HK-2 (cell line): ENCODE data around the gene SLC5A3.

Experiments
- DNase-seq: peaks from one replicate; pipeline ENCODE4 v3.0.0-alpha.2; 2018; ENCODE audit not compliant: unreplicated experiment

The SLC5A3 gene

DNA sequence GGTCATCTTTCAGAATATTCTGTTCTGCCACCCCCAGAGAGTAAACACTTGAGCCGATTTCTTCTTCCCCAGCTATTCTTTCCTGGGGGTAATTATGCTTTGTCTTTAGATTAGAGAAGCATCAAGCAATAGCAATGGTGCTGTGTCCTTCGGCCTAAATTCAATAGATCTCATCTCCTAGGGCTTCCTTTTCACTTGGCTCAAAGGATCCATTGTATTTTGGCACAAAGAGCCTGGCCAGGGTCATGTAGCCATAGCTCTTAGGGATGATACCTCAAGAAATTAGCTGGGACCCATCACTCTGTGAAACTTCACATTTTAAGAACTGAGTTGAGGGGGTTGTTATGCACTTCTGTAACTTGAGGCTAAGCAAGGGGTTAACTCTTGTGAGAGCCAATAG lies 27.0 kb downstream of the SLC5A3 start:
- DNase-seq: no peak

DNA sequence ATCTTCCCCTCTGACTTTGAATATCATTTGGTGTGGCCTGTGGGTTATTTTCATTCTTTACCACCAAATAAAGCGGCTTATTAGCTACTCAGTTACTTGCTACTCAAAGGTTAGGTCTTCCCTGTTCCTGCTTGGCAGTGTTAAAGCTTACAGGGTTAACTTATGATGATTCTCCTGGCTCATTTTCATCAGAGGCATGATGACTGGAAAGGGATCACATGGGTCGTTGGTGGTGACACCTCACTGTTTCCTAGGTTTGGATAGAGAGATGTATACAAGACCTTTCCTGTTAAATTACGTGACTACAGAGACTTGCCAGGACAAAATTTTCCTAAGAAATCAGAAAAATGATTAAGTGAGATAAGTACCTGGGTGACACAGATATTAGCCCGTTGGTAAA lies 27.4 kb downstream of the SLC5A3 start:
- DNase-seq: no peak

DNA sequence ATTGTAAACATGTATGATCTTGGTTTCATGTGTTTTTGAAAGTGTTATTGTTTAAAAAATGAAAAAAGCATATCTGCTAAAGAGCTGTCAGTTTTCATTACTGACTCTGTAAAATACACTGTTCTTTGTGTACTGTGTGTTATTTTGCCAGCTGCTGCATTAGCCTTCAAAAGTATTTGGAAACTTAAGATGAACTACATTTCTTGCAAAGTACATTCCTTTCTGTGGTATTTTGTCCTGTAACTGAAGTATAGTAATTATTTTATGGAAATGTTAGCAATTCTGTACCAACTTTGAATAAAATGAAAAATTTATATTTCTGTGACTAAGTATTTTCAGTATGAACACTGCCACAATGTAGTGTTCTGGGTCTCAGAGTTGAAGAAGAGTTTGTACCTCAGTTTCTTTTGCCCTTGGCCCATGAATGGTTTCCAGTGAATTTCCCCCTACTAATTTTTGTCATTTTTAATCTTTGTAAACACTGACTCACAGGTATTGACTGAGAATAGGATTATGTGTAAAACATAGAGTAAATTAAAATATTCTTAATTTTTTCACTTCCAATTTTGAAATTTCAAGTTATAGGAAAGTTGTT lies 32.7 kb downstream of the SLC5A3 start:
- no peak for DNase-seq

DNA sequence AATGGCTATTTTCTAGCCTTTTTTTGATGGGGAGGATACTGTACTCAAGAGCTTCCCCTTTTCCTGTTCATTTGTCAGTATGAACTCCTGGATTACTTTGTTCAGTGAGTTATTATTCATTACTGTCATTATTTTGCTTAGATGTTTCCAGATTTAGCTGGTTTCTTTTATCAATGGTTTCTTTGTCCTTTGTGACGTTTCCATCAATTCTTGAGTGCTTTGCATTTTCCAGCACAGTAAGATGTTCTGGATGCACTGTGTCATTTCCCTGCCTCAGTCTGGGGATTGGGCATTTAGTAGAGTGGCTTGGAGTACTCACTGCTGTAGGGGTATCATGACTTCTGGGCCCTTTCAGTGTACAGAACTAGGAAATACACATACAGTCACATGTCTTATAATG lies 34.2 kb downstream of the SLC5A3 start:
- no peak for DNase-seq

DNA sequence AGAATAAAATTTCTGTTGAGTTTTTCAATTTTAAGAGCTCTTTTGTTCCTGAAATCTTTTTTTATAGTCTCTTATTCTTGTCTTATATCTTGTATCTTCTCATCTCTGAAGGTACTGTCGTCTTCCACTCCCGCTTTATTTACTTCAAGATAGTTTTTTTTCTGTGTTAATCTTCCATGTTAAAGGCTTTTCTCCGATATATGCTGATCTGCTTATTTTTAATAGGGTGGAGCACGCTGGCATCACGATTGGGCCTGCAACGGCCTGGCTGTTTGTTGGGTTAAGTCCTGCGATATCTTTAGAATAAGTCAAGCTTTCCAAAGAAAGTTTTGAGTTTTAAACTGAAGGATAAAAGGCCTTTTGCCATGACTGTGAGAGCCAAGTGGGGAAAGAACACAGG lies 35.7 kb downstream of the SLC5A3 start:
- no peak for DNase-seq

DNA sequence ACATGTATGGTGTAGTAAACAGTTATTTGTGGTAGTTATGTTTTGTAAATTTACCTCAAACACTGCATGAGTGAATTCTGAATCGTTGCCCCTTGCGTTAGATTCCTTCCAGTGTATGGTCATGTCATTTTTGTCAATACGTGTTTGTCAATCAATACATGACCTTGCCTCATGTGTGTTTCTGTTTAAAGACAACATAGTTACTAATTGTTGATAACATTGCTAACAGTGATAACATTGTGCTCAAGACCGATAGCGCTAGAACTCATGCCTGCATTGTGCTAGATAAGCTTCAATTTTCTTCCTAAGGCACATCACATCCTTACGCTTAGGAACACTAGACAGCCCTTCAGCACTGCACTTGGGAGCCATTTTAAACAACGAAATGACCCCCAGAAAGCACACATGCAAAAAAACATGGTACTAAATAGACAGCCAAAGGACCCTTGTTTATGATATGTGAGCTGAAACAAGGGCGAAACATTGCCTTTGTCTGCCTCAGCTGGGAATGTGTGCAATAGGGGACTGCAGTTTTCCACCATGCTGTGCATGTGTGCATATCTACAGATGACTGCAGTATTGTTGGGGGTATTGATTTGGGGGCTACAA lies 37.3 kb downstream of the SLC5A3 start:
- DNase-seq: no peak

DNA sequence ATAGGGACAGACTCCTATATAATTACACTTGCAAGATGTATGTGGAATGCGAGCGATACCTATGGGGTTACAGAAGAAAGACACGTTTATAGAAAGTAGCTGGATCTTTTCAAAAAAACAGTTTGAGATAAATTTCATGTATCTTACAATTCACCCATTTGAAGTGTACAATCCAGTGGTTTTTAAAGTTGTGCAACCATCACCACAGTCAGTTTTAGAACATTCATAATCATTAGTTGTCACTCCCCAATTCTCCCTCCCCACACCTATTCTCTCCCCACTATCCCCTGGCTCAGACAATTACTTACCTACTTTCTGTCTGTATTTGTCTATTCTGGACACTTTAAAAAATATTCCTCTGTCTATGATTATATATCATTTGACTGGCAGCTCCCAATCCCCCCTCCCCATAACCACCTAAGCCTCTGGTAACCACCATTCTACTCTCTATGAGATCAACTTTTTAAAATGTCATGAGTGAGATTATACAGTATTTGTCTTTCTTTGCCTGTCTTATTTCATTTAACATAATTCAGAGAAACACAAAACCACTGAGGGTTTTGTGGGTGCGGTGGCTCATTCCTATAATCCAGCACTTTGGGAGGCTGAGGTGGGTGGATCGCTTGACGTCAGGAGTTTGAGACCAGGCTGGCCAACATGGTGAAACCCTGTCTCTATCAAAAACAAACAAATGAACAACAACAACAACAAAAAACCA lies 39.1 kb downstream of the SLC5A3 start:
- DNase-seq: no peak

DNA sequence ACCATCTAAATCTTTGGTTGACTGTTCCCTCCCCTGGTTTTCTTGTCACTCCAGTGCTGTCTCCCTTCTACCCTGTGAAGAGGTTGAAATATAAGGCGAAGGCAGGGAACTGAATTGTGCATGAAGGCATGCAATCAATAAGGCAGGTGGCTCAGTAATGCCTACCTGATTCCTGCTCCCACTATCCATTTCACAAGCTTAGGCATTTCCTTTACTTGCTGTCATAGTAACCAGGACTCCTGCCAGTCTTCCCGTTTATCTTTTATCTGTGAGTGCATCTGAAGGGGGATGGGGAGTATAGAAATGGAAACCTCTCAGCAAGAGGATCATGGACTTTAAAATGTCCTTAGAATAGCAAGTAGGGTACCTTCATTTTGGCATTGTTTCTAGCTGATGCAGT lies 40.5 kb downstream of the SLC5A3 start:
- no peak for DNase-seq

DNA sequence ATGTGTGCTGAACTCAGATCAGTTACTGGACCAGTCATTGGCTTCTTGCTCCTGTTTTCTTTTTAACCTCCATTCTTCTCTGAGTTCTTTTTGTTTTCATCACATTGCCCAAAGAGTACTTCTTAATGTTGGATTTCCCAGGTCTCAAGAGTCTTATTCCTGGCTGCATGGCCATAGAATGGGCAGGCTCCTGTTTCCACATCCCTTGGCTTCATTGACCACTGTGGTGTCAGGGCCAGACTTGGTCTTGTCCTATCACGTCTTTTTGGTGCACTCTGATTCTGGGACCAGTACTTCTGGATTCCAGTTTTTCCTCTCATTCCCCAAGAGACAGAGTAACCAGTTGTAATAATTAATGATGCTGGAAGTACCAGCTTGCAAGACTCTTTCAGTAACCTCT lies 41.8 kb downstream of the SLC5A3 start:
- DNase-seq: no peak

DNA sequence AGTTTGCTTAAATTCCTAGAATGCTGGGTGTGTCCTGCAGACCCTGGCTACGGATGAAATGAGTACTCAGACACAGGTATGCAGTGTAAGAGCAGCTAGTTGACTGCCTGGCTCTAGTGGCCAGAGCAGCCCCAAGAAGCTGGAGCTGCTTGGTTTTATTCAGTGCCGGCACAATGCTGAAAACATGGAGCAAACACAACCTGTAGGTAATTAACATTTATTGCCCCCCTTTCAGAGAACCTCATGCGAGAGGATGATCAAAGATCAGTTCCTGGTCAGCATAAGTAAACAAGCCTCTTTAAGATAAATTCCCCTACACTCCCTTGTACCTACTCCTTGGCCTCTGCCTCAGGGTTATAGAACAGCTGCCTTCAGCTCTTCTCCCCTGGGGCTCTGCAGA lies 43.2 kb downstream of the SLC5A3 start:
- DNase-seq: no peak

DNA sequence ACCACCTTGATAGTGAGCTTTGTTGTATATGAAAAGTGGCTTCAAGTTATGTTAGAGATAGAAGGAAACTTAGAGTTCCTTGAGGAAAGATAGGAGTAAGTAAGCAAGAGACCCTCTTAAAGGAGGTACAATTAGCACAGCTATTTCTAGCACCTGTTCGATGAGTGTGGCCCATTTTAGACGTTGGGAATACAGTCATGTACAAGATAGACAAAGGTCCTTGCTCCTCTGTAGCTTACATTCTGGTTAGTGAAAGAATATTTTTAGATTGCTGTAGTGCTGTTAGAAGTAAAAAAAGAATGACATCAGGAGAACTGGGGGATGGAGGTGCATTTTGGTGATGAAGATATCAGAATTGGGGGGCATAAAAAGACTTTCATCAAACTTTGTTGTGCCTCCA lies 47.5 kb downstream of the SLC5A3 start:
- DNase-seq: no peak

DNA sequence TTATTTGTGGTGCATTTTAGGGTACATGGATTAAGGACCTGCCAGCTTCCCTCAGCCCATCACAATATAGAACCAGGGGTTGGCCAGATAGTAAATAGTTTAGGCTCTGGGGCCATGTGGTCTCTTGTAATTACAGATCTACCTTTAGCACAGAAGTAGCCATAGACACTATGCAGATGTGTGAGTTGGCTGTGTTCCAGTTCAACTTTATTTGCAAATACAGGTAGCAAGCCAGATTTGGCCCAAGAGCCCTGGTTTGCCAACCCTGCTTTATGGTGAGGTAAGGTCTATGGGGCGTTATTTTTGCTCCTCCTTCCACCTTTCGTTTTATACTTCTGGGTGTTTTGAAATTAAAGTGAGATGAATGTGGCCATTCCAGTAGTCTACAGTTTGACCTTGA lies 48.7 kb downstream of the SLC5A3 start:
- no peak for DNase-seq
